Amygdala (tissue), 56 donors: Measurements from ENCODE around the gene SCAPER.
"Not testable (repeated sequence)": the region's sequence is repeated elsewhere in the genome, so short reads cannot be mapped to it uniquely, and the experiment has no call there.

Experiments used
- DNase-seq, 56 donors: peaks; one replicate each; lab custom pipeline; 2025; lab: John Stamatoyannopoulos, UW

Gene SCAPER

GRCh38 chr15:76912430-76912829 is 7.3 kb upstream of the SCAPER start:
- no peak for DNase-seq

- peak in 10 of 56 donors; percentile 7 to 42 (median 35) for DNase-seq
Observed at GRCh38 chr15:76905855-76906254, 715 bp upstream of the SCAPER start.

DNA sequence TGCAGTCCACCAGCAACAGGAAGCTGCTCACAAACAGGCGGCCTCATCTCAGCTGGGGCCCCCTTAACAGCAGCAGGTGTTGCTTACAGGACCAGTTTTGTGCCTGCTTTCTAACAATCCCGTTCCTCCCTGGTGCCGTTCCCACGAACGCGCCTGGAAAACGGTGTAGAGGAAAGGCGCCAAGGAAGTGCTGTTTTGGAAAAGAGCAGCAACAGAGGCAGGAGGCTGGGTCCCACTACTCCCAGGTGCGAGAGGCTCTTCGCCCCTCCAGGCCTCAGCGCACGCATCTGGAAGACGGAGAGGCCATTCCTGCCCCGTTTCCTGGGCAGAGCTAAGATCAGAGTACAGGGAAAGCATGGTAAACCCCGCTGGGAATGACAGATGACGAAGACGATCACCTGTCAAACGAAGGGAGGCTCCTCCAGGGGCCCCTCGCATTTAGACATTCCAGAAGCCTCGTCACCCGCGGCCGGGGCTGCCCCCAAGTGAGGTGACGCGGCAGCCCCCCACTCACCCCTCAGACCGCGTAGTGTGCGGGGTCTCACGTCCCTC is 603 bp downstream of the SCAPER start:
- peak in 34 of 56 donors; percentile 5 to 61 (median 30) for DNase-seq

DNA sequence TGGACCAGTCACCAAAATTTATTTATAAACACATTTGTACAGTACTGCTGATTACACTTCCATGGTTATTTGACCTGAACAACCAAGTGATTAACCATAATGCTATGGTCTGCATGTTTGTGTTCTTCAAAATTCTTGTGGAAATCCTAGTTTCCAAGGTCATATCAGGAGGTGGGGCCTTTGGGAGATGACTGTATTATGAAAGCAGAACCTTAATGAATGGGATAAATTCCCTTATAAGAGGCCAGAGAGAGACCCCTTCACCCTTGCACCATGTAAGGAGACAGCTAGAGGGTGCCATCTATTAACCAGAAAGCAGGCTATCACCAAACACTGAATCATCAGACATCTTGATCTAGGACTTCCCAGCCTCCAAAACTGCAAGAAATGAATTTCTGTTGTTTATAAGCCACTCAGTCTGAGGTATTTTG is 1.9 kb downstream of the SCAPER start:
- peak in 4 of 56 donors; percentile 1 to 7 (median 4) for DNase-seq

DNA sequence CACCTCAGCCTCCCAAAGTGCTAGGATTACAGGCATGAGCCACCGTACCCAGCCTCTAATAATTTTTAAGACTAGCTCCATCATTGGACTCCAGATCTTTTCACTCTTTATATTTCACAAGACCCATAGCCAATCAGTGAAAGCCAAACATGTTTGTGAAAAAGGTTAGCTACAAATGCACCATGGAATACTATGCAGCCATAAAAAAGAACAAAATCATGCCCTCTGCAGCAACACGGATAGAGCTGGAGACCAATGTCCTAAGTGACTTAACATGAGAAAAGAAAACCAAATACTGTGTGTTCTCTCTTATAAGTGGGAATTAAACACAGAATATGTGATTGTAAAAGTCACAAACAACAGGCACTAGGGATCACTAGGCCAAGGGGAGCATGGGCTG is 3.2 kb downstream of the SCAPER start:
- no peak for DNase-seq

DNA sequence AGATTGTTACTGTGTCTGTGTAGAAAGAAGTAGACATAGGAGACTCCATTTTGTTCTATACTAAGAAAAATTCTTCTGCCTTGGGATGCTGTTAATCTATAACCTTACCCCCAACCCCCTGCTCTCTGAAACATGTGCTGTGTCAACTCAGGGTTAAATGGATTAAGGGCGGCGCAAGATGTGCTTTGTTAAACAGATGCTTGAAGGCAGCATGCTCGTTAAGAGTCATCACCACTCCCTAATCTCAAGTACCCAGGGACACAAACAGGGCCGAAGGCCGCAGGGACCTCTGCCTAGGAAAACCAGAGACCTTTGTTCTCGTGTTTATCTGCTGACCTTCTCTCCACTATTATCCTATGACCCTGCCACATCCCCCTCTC is 5.2 kb downstream of the SCAPER start:
- not testable (repeated sequence) for DNase-seq

- DNase-seq: not testable (repeated sequence)
Observed at GRCh38 chr15:76899176-76899930, 5.8 kb downstream of the SCAPER start.

DNA sequence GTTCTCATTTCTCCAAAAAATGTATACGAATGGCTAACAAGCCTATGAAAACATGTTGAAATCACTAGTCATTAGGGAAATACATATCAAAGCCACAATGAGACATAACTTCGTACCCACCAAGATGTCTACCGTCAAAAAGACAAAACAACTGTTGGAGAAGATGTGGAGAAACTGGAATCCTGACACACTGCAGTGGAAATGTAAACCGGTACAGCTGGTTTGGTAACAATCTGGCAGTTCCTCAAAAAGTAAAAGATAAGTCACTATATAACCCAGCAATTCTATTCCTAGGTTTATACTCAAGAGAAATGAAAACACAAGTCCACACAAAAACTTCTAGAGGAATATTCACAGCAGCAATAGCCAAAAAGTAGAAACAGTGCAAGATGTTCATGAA is 7.0 kb downstream of the SCAPER start:
- DNase-seq: no peak

- no peak for DNase-seq
Observed at GRCh38 chr15:76894174-76894573, 11.0 kb downstream of the SCAPER start.

DNA sequence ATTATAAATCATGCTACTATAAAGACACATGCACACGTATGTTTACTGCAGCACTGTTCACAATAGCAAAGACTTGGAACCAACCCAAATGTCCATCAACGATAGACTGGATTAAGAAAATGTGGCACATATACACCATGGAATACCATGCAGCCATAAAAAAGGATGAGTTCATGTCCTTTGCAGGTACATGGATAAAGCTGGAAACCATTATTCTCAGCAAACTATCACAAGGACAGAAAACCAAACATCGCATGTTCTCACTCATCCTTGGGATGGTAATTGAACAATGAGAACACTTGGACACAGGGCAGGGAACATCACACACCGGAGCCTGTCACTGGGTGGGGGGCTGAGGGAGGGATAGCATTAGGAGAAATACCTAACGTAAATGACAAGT is 12.3 kb downstream of the SCAPER start:
- DNase-seq: not testable (repeated sequence)

GRCh38 chr15:76887280-76888141 is 17.6 kb downstream of the SCAPER start:
- not testable (repeated sequence) for DNase-seq

DNA sequence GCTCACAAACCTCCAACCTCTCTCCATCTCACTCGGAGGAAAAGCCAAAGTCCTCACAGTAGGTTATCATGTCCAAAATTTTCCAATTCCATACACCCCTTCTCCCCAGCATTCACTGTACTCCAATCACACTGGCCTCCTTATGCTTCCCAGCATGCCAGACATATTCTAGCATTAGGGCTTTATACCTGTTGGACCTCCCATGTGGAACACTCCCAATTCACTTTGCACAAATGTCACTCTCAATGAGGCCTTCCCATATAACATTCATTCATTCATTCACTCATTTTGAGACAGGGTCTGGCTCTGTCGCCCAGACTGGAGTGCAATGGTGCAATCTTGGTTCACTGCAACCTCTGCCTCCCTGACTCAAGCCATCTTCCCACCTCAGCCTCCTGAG is 19.9 kb downstream of the SCAPER start:
- DNase-seq: no peak

DNA sequence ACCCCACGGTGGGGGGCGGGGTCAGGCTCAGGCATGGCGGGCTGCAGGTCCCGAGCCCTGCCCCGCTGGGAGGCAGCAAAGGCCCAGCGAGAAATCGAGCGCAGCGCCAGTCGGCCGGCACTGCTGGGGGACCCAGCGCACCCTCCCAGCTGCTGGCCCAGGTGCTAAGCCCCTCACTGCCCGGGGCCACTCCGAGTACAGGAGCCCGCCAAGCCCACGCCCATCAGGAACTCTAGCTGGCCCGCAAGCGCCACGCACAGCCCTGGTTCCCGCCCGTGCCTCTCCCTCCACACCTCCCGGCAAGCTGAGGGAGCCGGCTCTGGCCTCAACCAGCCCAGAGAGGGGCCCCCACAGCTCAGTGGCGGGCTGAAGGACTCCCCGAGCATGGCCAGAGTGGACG is 29.2 kb downstream of the SCAPER start:
- no peak for DNase-seq

- not testable (repeated sequence) for DNase-seq
Observed at GRCh38 chr15:76873066-76873465, 32.1 kb downstream of the SCAPER start.

GRCh38 chr15:76871930-76872329 is 33.2 kb downstream of the SCAPER start:
- no peak for DNase-seq

DNA sequence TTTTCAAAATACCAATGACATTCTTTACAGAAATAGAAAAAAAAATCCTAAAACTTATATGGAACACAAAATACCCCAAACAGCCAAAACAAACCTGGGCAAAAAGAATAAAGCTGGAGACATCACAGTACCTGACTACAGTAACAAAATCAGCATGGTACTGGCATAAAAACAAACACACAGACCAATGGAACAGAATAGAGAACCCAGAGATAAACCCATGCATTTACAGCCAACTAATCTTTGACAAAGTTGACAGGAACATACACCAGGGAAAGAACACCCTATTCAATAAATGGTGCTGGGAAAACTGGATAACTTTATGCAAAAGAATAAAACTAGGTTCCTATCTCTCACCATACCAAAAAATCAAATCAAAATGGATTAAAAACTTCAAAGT is 36.4 kb downstream of the SCAPER start:
- no peak for DNase-seq

DNA sequence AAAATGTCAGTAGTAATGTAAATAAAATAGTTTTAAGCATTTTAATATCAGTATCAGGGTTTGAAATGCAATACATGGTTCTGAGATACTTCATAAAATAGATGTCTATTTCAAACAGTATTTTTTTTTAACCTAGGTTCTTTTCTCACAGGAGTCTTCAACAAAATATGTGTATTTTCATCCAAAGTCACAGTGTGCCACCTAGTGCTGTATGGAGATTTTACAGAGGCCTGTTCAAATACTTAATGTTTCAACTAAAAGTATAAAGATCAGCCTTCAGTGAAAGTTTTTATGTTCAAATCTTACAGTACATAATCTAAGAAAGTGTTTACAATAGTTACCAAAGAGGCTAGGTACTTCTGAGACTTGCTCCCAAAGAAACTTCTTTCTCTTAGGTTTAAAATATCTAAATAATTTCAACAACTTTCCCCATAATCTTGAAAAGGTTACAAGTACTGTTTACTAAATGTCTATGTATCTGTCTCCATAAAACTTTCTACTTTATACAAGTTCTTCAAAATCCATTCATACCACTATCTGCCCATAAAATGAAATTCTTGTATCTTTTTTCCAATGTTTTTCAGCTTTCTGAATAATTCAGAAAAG is 38.3 kb downstream of the SCAPER start:
- peak in 2 of 56 donors; percentile 2 to 5 for DNase-seq

- DNase-seq: no peak
Observed at GRCh38 chr15:76866008-76866407, 39.1 kb downstream of the SCAPER start.

DNA sequence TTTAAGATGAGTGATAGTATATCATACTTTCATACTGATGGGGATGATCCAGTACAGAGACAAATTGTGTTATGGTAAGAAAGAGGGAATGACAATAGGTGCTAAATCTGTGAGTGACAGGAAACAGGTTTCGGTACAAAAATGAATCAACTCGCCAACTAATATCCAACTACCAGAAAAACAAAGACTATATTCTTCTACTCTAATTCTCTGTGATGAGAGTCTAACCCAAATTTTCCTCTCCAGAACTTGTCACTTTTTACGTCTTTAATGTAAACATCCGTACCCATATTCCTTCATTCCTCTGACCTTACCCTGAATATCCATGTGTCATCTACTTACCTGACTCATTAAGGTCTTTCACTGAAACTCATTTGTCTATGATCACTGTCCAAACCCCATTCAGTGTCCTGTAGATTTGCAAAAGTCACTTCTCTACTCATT is 39.6 kb downstream of the SCAPER start:
- DNase-seq: no peak

- DNase-seq: no peak
Observed at GRCh38 chr15:76864586-76864985, 40.6 kb downstream of the SCAPER start.

- no peak for DNase-seq
Observed at GRCh38 chr15:76863693-76864092, 41.4 kb downstream of the SCAPER start.
